ENCODE data around the gene PPM1N. TPM values are rescaled to one million over a fixed set of nuclear protein-coding genes. Genes with fewer than 3 reads are reported as not detected.

The PPM1N gene, protein sequence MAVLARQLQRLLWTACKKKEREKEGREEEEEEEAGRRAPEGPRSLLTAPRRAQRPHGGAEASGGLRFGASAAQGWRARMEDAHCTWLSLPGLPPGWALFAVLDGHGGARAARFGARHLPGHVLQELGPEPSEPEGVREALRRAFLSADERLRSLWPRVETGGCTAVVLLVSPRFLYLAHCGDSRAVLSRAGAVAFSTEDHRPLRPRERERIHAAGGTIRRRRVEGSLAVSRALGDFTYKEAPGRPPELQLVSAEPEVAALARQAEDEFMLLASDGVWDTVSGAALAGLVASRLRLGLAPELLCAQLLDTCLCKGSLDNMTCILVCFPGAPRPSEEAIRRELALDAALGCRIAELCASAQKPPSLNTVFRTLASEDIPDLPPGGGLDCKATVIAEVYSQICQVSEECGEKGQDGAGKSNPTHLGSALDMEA
- total RNA-seq = 1 to 10 TPM; 5.8 to 6.1 TPM

DNA sequence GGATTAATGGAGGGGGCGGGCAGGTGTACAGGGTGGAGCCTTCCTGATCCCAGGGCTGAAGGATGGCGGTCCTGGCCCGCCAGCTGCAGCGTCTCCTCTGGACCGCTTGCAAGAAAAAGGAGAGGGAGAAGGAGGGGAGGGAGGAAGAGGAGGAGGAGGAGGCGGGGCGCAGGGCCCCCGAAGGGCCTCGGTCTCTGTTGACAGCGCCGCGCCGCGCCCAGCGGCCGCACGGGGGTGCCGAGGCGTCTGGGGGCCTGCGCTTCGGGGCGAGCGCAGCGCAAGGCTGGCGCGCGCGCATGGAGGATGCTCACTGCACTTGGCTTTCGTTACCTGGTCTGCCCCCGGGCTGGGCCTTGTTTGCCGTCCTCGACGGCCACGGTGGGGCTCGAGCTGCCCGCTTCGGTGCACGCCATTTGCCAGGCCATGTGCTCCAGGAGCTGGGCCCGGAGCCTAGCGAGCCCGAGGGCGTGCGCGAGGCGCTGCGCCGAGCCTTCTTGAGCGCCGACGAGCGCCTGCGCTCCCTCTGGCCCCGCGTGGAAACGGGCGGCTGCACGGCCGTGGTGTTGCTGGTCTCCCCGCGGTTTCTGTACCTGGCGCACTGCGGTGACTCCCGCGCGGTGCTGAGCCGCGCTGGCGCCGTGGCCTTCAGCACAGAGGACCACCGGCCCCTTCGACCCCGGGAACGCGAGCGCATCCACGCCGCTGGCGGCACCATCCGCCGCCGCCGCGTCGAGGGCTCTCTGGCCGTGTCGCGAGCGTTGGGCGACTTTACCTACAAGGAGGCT, at the start of gene PPM1N:
PPM1N (plus strand) TSS at position 33 of the 785 bp plus-strand sequence; CDS start at position 63, 30 bp downstream.
- no peaks in the 10 kb centered on the region for H3K9me3 Mint-ChIP-seq
- ATAC-seq (ENCODE audit: low read depth) (peak; percentile 73), DNase-seq (peak; percentile 85)
- H3K27ac Mint-ChIP-seq = peak within 1 kb of the TSS; percentile 74
- H3K36me3 Mint-ChIP-seq = peaks cover 6% of the 10 kb centered on the region
- POLR2A ChIA-PET = interaction anchor here (0.7 to 2.0 kb wide), 8 partner anchors 10 to 186 kb away, joined by 3 to 10 read pairs (median 5); no protein-coding TSS in a partner anchor
- peak within 1 kb of the TSS; percentile 89 for H3K4me3 Mint-ChIP-seq
- peaks cover 31% of the 10 kb centered on the region for H3K4me1 Mint-ChIP-seq
- peaks cover 20% of the 10 kb centered on the region for H3K27me3 Mint-ChIP-seq

GRCh38 chr19:45448887-45449299, 49.4 kb upstream of the PPM1N start:
- peaks cover 44% of the 10 kb centered on the region for H3K4me1 Mint-ChIP-seq
- peak overlapping the region; percentile 68 for H3K4me3 Mint-ChIP-seq
- POLR2A ChIA-PET = interaction anchor here (1.5 to 6.4 kb wide), 2 partner anchors 20 to 30 kb away, joined by 6 to 54 read pairs; partner anchors contain the start of gene FOSB
- H3K27ac Mint-ChIP-seq = peak overlapping the region; percentile 79
- H3K27me3 Mint-ChIP-seq = peaks cover 17% of the 10 kb centered on the region
- no peak for ATAC-seq (ENCODE audit: low read depth)
- H3K36me3 Mint-ChIP-seq = peaks cover 4% of the 10 kb centered on the region
- DNase-seq = no peak
- no peaks in the 10 kb centered on the region for H3K9me3 Mint-ChIP-seq

DNA sequence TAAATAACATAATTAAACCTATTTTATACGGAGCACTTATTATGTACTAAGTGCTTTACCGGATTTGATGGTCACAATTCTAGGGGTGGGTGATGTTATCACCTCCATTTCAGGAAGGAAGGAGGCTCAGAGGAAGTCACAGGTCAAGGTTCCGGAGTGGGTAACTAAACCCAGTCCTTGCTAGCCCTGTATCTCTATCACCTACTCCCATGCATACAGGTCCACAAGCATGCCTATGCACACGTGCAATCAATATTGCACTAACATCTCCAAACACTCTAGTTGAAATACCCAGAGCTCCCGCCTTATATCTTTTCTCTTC, 48.3 kb upstream of the PPM1N start:
- DNase-seq = no peak
- H3K27me3 Mint-ChIP-seq = peaks cover 21% of the 10 kb centered on the region

DNA sequence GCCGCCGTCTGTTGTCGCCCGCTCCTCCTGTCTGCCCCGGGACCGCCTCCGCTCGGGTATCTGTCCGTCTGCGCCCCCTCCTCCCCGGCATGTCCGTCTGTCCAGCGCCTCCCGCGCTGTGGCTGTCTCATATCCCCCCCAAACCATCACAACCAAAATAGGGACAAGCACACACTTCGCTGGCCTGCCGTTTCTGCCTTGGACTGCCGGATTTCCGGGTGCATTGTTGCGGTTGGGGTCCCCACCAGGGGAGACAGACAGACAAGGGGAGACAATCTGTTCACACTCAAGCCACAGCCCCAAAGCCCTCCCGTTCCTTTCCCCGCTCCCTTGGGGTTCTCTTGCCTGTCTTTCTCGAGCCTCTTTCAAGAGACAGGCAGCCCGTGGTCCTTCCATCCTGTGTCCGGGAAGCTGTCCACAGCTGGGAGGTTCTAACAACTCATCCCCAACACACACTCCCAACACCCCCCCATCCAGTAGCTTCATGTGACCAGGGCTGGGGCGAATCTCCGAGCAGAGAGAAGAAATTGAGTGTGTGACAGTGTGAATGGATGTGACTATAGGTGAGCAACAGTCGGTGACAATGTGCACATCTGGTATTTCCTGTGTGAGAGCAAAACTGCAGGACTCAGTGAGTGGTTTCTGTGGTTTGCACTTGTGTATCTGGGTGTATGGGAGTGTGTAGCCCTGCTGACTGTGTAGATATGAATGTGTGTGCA, 47.0 kb upstream of the PPM1N start:
- DNase-seq (peak; percentile 65), ATAC-seq (ENCODE audit: low read depth) (peak; percentile 25)
- peaks cover 44% of the 10 kb centered on the region for H3K4me1 Mint-ChIP-seq
- H3K36me3 Mint-ChIP-seq = peaks cover 4% of the 10 kb centered on the region
- peaks cover 25% of the 10 kb centered on the region for H3K27me3 Mint-ChIP-seq
- POLR2A ChIA-PET = interaction anchor here (0.9 to 2.0 kb wide), 4 partner anchors 16 to 34 kb away, joined by 3 to 11 read pairs (median 4); no protein-coding TSS in a partner anchor
- peak overlapping the region; percentile 92 for H3K4me3 Mint-ChIP-seq
- H3K9me3 Mint-ChIP-seq = no peaks in the 10 kb centered on the region
- H3K27ac Mint-ChIP-seq = peak overlapping the region; percentile 87

More for the DNA sequence above, 48.3 kb upstream of the PPM1N start:
- ATAC-seq (ENCODE audit: low read depth) = peak; percentile 44
- H3K27ac Mint-ChIP-seq = peak overlapping the region; percentile 97
- H3K4me3 Mint-ChIP-seq = peak overlapping the region; percentile 97
- peaks cover 4% of the 10 kb centered on the region for H3K36me3 Mint-ChIP-seq
- H3K9me3 Mint-ChIP-seq = no peaks in the 10 kb centered on the region
- H3K4me1 Mint-ChIP-seq = peaks cover 39% of the 10 kb centered on the region
- POLR2A ChIA-PET = interaction anchor here (1.5 to 6.4 kb wide), 3 partner anchors 10 to 28 kb away, joined by 6 to 54 read pairs (median 6); partner anchors contain the start of gene FOSB

DNA sequence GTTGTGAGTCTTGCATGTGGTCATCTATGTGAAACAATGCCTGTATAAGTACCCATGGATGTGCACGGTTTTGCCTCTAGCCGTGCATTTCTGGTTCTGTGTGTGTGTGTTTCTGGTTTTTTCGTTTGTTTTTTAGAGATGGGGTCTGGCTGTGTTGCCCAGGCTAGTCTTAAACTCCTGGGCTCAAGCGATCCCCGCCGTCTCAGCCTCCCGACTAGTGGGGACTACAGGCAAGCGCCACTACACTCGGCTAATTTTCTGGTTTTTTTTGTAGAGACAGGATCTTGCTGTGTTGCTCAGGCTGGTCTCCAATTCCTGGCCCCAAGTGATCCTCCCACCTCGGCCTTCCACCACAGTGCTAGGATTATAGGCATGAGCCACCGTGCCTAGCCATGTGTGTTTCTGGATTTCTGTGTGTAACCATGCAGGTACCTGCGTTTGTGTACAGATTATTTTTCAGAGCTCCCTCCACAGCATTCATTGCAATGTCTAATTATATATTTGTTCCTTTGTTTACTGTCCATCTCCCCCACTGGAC, 46.3 kb upstream of the PPM1N start:
- Mint-ChIP-seq H3K27ac (peak overlapping the region; percentile 87), H3K4me3 (peak overlapping the region; percentile 92), H3K9me3 (no peaks in the 10 kb centered on the region), H3K36me3 (peaks cover 4% of the 10 kb centered on the region), H3K27me3 (peaks cover 25% of the 10 kb centered on the region), H3K4me1 (peaks cover 45% of the 10 kb centered on the region)
- POLR2A ChIA-PET = interaction anchor here (0.9 to 2.0 kb wide), 5 partner anchors 15 to 33 kb away, joined by 3 to 11 read pairs (median 4); partner anchors contain the start of gene FOSB
- ATAC-seq (ENCODE audit: low read depth) = no peak
- no peak for DNase-seq

DNA sequence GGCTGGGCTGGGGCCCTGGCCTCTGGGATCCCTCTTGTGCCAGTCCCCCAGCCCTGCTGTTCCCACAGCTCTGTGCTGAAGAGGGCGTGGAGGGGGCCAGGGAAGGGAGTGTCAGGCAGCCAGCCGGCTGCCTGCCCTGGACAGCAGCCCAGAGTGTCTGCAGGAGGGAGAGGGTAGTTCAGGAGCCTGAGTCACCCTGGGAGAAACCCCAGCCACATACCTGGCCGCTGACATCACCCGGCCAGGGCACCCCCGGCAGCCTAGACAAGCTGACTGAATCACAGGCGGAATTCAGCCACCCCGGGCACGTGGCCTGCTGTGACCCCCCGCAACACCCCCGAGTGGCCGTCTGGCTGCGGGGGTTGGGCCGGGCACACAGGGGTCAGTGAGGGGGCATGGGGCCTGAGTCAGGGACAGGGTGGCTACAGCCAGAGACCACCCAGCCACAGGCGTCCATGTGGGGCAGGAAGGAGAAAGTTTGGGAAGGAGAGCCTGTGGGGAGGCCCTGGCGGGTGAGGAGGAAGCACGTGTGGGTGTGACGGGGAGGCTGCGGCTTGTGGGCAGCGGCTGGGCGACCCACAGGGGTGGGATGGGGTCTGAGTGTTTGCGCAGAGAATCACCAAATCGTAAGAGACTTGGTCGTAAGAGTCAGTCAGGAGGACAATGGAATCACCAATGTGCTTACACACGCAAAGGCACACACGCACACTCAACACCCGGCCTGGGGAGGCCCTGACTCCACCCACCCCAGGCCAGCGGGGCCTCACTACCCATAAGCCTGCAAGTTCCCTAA, 42.3 kb upstream of the PPM1N start:
- POLR2A ChIA-PET = interaction anchor here (0.6 to 3.1 kb wide), 3 partner anchors 12 to 1385 kb away, joined by 3 to 30 read pairs (median 5); partner anchors contain the start of gene FOSB
- peak overlapping the region; percentile 4 for H3K27ac Mint-ChIP-seq
- H3K9me3 Mint-ChIP-seq = no peaks in the 10 kb centered on the region
- peak; percentile 48 for ATAC-seq (ENCODE audit: low read depth)
- DNase-seq = peak; percentile 57
- peaks cover 26% of the 10 kb centered on the region for H3K4me1 Mint-ChIP-seq
- peaks cover 34% of the 10 kb centered on the region for H3K27me3 Mint-ChIP-seq
- H3K36me3 Mint-ChIP-seq = no peaks in the 10 kb centered on the region
- peak overlapping the region; percentile 1 for H3K4me3 Mint-ChIP-seq

GRCh38 chr19:45456500-45456815, 41.8 kb upstream of the PPM1N start:
- Mint-ChIP-seq H3K4me1 (peaks cover 22% of the 10 kb centered on the region), H3K4me3 (peak overlapping the region; percentile 1), H3K27me3 (peaks cover 33% of the 10 kb centered on the region), H3K9me3 (no peaks in the 10 kb centered on the region), H3K27ac (no peak overlapping the region), H3K36me3 (no peaks in the 10 kb centered on the region)
- POLR2A ChIA-PET = interaction anchor here (1.8 to 3.1 kb wide), 2 partner anchors 11 to 22 kb away, joined by 5 to 30 read pairs; partner anchors contain the start of gene FOSB
- ATAC-seq (ENCODE audit: low read depth) (no peak), DNase-seq (no peak)

DNA sequence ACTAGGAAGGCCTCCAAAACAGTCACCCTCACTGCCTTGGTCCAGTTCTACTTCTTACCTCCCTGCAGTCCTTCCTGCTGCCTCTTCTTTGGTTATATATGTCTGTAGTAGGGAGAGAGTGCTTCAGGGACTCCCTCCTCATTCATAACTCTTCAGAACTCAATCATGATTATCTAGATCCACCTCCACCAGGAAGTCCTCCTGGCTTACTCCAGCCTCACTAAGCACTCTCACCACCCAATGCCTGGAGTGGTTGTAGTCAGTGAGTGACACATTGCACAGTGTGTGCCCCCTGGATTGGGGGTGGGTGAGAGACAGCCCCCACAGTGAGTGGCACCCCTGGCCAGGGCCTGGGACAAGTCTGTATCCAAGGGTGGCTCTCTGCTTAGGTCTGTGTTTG, 40.5 kb upstream of the PPM1N start:
- DNase-seq = no peak
- no peak overlapping the region for H3K4me3 Mint-ChIP-seq
- H3K27ac Mint-ChIP-seq = no peak overlapping the region
- H3K36me3 Mint-ChIP-seq = no peaks in the 10 kb centered on the region
- H3K9me3 Mint-ChIP-seq = no peaks in the 10 kb centered on the region
- ATAC-seq (ENCODE audit: low read depth) = no peak
- H3K4me1 Mint-ChIP-seq = peaks cover 13% of the 10 kb centered on the region
- POLR2A ChIA-PET = interaction anchor here (0.6 kb wide), 1 partner anchor 181 kb away, joined by 3 read pairs; the partner anchor contains the start of gene EML2
- peaks cover 33% of the 10 kb centered on the region for H3K27me3 Mint-ChIP-seq

- Mint-ChIP-seq H3K27me3 (peaks cover 26% of the 10 kb centered on the region), H3K4me3 (no peak overlapping the region), H3K4me1 (peaks cover 7% of the 10 kb centered on the region), H3K27ac (no peak overlapping the region), H3K36me3 (no peaks in the 10 kb centered on the region), H3K9me3 (no peaks in the 10 kb centered on the region)
- DNase-seq (no peak), ATAC-seq (ENCODE audit: low read depth) (no peak)
- POLR2A ChIA-PET = interaction anchor here (1.1 kb wide), 1 partner anchor 9 kb away, joined by 5 read pairs; no protein-coding TSS in a partner anchor
Measured at GRCh38 chr19:45460807-45461347, 37.4 kb upstream of the PPM1N start.

GRCh38 chr19:45462174-45462573, 36.1 kb upstream of the PPM1N start:
- H3K4me1 Mint-ChIP-seq = peaks cover 1% of the 10 kb centered on the region
- peaks cover 26% of the 10 kb centered on the region for H3K27me3 Mint-ChIP-seq
- no peak overlapping the region for H3K4me3 Mint-ChIP-seq
- H3K9me3 Mint-ChIP-seq = no peaks in the 10 kb centered on the region
- POLR2A ChIA-PET = interaction anchor here (0.6 kb wide), 1 partner anchor 180 kb away, joined by 3 read pairs; no protein-coding TSS in a partner anchor
- no peak for DNase-seq
- no peak overlapping the region for H3K27ac Mint-ChIP-seq
- ATAC-seq (ENCODE audit: low read depth) = no peak
- H3K36me3 Mint-ChIP-seq = no peaks in the 10 kb centered on the region

DNA sequence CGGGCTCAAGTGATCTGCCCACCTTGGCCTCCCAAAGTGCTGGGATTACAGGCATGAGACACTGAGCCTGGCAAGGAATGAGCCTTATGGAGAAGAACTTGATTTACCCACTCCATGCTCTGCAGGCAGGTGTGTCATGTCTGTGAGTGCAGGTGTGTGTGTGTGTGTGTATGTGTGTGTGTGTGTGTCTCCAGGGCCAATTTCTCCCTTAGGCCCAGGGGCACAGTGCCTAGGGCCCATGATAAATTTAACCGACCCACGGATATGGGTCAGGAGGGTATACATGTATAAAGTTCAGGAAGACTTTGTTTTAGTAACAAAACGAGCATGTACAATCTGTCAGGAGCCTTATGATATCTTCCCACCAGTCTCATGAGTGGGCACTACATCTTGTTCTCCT, 35.0 kb upstream of the PPM1N start:
- peaks cover 5% of the 10 kb centered on the region for H3K4me1 Mint-ChIP-seq
- POLR2A ChIA-PET = no interaction called here
- no peaks in the 10 kb centered on the region for H3K9me3 Mint-ChIP-seq
- ATAC-seq (ENCODE audit: low read depth) (no peak), DNase-seq (no peak)
- no peaks in the 10 kb centered on the region for H3K36me3 Mint-ChIP-seq
- no peak overlapping the region for H3K4me3 Mint-ChIP-seq
- H3K27ac Mint-ChIP-seq = no peak overlapping the region
- peaks cover 21% of the 10 kb centered on the region for H3K27me3 Mint-ChIP-seq

DNA sequence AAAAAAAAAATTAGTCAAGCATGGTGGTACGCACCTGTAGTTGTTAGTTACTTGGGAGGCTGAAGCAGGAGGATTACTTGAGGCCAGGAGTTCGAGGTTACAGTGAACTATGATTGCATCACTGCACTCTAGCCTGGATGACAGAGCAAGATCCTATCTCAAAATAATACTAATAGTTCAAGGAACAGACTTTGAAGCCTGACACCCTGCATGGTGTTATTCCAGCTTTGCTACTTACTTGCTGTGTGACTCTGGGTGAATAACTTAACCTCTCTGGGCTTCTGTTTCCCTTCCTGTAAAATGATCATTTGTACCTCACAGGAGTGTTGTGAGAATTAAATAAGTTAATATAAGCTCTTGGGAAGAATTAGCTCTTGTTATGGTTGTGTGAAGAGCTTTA, 34.0 kb upstream of the PPM1N start:
- DNase-seq = no peak
- no peaks in the 10 kb centered on the region for H3K36me3 Mint-ChIP-seq
- POLR2A ChIA-PET = no interaction called here
- H3K4me3 Mint-ChIP-seq = no peak overlapping the region
- peaks cover 9% of the 10 kb centered on the region for H3K4me1 Mint-ChIP-seq
- peaks cover 21% of the 10 kb centered on the region for H3K27me3 Mint-ChIP-seq
- no peak overlapping the region for H3K27ac Mint-ChIP-seq
- no peak for ATAC-seq (ENCODE audit: low read depth)
- no peaks in the 10 kb centered on the region for H3K9me3 Mint-ChIP-seq

All from activated naive CD8-positive, alpha-beta T cell treated with anti-CD3 and anti-CD28 coated beads, Interleukin-2, amount 10 ng/mL, durations not matched to agents 7 days and 5 days (primary cell).